GM19351 (cell line): ENCODE results near the gene ING5.
A peak's percentile ranks its signal among the peaks of the same experiment; 100 is the strongest.
"Not testable (repeated sequence)": the region's sequence is repeated elsewhere in the genome, so short reads cannot be mapped to it uniquely, and the experiment has no call there.

Source experiments
- ATAC-seq: cut with Tn5 transposase; IDR thresholded peaks from one replicate; pipeline ENCODE4 v1.9.1; 2021; ENCODE audit warnings: mild to moderate bottlenecking, moderate library complexity; ENCODE audit not compliant: unreplicated experiment

The ING5 gene

DNA sequence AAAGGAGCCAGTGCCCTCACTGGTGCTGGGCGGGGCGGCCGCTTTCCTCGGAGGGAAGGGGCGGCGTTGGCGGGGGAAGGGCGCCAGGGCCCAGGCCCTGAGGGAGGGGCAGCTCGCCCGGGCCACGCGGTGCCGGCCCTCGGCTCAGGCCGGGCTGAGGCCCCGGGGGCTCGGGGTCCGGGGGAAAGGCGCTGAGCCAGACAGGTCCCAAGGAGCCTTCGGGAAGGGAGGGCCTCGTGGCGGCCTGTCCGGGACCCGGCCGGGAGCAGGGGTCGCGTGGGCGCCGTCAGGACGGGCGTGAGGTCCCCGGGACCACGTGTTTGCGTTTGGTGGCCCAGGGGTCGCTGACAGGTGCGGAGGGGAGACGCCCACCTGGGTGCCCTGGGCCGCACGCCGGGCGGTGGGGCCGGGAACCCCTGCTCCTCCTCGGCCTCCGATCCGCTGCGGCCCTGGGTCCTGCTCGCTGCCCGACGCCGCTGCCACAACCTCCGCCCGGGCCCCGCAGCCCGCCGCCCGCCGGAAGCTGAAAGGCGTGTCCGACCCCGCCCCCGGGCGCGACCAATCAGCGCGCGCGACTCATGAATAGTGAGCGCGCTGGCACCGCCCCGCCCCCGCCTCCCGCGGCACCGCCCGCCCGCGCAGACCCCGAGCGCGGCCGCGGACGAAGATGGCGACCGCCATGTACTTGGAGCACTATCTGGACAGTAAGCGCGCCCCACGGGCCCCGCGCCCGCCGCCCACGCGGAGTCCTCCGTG, at the start of gene ING5:
Gene ING5 (plus strand): TSS at position 641 of the 756 bp plus-strand sequence. CDS start 27 bp downstream, at position 668.
- ATAC-seq, result peak; percentile 51

DNA sequence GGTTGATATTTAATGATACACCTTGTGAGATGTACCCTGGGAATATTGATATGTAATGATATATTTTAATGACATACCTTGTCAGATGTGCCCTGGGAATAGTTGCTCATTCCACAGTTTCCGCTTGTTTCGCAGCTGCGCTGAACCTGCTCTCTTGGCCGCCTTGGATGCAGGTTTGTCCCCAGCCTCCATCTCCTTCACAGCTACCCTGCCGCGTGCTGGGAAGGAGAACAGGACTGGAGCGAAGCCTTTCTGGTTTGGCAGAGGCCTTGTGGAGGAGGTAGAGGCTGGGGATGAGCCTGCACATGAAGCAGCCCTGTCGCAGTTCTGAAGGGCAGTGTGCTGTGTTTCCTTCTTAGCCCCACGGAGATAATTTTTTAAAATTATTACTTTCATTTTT, 49.7 kb upstream of the ING5 start:
- ATAC-seq, result no peak

DNA sequence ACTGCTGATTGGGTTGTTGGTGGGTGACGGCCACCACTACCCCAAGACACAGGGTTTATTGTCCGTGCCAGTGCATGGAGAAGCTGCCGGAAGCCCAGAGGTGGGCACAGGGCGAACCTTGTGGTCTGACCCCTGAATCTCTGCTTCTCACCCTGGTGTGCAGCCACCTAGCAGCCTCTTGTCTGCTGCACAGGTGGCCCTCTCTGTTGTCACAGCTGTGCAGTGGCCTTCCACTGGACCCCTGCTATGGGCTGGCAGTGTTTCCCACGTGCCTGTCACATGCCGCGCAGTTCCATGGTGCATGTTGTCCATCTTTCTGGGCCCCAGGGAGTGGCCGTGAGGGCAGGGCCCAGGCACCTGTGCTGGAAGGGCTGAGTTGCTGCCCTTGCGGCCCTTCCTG, 49.1 kb upstream of the ING5 start:
- ATAC-seq, result no peak

DNA sequence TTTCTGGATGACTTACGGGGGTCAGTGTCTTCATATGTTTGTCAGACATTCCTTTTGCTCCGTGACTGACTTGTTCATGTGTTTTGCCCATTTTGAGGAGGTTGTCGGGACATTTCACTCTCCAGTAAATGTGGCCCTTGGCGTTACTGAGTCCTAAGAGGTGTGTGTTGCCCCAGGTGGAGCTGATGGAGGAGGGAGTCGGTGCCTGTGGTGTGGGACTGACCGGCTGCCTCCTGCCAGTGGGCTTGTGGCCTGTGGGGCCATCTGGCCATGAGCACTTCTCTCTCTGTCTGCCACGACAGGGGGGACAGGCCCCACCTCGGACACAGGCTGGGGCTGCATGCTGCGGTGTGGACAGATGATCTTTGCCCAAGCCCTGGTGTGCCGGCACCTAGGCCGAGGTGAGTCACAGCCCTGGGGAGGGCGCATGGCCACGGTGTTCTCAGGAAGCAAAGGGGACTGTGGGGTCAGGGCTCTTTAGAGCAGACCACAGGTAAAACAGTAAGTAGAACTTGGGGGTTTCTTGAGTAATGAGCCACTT, 48.6 kb upstream of the ING5 start:
- no peak for ATAC-seq

DNA sequence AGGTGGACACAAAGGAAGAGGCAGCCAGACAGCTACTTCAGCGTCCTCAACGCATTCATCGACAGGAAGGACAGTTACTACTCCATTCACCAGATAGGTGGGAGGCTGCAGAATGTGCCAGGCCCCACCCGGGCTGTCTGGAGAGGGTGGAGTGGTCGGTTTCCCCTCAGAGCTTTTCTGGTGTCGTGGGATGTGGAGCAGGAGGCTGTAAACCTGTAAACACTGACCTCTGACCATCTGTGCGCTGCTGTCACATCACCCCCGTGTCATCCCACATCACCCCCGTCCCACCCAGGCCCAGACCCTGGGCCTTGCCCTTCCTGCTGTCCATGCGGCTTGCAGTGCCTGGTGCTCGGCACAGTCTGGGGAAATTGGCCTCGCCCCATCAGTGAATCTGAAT, 47.3 kb upstream of the ING5 start:
- no peak for ATAC-seq

DNA sequence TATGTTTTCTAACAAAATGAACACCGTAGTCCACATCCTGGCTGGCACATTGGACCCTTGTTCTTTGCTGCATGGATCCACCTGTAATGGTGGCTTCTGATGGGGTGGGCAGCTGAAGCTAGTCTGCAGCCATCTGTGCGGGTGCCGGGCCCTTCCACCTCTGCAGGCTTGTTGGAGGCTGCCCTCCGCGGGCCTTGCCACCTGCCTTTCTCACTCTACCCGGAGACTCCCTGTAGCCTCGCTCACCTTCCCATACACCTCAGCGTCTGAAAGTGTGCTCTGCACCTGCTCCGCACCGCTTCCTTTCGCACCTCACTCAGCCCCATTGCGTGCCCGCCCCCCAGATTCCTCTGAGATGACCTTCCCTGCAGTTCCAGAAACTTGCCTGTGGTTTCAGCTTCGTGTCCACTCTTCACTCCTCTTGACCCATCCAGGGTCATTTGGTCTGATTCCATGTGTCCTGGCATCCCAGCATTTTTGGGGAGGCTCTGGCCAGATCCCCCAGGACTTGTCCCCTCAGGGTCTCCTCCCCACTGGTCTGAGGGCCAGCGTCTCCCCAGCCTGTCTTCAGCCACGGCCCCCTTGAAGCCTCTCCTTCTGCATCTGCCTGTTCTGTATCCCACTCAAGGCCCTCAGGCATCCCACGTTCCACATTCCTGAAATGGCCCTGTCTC, 46.2 kb upstream of the ING5 start:
- ATAC-seq, result no peak

DNA sequence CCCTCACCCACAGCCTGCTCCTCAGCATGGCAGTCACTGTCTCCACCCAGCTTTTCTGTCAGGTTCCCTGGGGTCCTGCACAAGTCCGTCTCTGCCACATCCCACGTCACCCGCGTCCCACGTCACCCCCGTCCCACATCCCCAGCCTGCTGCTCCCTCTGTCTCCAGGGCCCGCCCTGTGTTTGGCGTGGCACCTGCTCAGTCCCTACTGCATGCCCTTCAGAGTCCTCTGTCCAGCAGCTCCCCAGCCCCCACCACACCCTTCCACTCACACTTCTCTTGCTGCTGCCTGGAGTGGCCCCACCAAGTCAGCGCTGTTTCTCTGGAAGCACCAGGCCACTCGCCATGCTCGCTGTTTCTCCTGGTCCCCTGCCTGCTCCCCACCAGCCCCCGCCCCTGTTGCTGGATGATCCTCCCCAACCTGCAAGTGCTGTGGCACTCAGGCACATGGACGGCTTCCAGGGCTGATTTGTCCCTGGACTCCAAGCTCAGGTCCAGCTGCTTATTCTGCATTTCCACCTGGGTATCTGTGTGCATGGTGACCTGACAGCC, 45.6 kb upstream of the ING5 start:
- no peak for ATAC-seq

DNA sequence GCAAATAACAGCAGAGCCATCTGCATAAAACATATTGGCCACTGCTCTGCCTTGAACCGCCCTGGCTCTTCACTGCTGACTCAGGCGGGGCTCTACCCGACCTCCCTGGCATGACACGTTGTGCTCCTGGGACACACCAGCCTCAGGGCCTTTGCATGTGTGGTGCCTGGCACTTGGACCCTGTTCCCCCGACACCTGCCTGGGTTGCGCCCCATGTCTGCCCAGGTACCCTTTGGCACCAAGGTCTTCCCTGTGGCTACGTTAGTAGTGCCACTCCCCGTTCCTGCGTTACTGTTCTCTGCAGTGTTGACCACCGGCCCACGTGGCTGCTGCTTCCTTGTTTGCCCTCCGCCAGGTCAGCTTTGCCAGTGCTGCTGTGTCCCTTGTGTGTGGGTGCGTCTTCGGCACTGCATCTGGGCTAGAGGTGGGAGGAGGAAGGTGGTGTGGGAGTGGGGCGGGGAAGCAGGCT, 44.0 kb upstream of the ING5 start:
- no peak for ATAC-seq

DNA sequence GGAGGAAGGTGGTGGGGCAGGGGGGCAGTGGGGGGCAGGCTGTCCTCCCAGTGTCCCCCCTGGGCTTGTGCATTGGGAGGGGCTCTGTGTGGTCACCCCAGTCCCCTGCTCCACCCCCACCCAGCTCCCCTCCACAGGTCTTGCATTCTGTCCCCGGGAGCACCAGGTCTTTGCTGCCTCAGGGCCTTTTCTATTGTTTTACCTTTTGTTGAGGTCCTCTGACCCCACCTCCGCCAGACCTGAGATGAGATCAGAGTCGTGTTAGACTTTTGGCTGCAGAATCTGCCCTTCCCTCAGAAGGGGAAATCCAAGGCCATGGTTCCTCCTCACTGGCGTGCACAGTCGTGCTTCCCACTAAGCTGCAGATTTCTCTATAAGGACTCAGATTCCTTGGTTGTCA, 43.5 kb upstream of the ING5 start:
- ATAC-seq, result no peak

DNA sequence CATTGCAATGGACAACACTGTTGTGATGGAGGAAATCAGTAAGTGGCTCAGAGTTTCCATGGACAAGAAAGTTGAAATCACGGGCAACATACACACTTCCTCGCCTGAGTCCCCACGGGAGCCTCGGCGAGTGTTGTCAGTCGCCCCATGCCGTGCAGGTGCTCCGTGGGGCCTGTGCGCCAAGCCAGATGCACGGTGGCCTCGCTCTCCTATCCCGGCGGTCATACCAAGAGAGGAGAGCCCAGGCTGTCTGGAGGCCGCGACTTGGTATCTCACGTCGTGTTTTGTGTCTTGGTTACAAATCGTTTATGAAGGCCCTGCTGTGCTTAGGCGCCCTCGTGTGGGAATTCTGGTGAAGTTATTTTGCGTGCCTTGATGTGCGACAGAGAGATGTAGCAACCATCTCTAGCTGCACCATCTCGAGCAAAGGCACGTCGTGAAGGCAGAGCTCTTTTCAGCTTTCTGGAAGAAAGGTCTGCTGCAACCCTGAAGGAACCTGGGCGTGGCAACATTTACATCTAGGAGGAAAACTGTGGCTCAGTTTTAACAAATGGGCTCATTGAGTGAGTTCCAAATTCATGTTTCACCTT, 42.6 kb upstream of the ING5 start:
- ATAC-seq, result no peak

DNA sequence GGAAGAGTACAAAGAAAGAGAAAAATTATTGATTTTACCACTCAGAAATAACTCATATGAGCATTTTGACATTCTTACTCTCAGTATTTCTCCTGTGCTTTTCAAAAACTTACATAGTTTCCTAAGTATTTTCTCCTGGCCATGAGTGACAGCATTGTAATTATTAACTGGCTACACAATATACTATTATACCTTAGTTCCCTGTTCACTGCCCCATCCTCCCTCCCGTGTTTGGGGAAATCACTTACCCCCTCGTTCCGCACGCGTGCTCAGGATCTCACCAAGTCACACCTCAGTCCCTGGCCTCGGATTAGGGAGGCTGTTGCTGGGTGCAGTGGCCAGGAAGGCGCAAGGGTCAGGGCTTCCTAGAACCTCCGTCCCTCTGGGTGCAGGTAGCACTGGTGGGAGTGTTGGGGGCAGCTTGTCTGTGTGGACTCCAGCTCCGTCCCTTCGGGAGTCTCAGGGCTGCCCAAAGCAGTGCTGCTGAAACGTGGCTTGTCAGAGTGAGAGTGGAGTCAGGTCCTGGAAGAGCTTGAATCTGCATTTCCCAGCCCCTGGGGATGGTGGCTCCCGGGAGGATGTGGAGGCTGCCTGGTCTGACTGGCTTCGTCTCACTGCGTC, 41.1 kb upstream of the ING5 start:
- ATAC-seq, result no peak

DNA sequence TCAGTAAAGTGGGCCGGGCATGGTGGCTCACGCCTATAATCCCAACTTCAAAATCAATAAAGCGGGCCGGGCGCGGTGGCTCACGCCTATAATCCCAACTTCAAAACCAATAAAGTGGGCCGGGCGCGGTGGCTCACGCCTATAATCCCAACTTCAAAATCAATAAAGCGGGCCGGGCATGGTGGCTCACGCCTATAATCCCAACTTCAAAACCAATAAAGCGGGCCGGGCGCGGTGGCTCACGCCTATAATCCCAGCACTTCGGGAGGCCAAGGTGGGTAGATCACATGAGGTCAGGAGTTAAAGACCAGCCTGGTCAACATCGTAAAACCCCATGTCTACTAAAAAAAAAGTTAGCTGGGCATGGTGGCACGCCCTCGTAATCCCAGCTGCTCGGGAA, 39.1 kb upstream of the ING5 start:
- not testable (repeated sequence) for ATAC-seq

DNA sequence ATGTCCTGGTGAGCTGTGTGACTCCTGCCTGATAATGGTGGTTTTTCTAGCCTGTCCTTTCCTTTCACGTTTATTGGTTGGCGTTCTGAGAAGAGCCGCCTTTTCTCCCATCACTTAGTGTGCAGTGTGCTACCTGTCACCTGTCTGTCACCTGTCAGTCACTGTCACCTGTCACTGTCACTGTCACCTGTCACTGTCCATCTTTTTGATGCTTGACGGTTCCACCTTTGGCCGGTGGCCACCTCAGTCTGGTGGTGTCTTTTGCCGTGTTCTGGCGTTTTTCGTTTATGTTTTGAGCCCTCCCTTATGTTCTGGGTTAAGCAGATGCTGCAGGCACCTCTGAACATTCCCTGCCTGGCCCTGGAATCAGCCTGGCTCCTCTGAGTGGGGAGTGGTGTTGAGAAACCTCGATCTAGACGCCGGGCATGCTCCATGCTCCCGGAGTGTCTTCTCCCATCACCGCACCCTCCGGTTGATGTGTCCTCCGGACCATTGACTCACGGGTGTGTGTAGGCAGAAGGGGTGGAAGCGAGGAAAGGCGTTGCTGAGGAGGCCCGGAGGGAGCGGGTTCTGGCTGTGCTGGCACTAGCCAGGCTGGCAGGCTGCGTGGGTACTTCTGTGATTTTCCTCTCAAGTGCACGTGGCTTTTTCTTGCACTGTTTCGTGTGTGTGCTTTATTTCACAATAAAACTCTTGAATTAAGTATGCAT, 36.0 kb upstream of the ING5 start:
- ATAC-seq, result no peak

DNA sequence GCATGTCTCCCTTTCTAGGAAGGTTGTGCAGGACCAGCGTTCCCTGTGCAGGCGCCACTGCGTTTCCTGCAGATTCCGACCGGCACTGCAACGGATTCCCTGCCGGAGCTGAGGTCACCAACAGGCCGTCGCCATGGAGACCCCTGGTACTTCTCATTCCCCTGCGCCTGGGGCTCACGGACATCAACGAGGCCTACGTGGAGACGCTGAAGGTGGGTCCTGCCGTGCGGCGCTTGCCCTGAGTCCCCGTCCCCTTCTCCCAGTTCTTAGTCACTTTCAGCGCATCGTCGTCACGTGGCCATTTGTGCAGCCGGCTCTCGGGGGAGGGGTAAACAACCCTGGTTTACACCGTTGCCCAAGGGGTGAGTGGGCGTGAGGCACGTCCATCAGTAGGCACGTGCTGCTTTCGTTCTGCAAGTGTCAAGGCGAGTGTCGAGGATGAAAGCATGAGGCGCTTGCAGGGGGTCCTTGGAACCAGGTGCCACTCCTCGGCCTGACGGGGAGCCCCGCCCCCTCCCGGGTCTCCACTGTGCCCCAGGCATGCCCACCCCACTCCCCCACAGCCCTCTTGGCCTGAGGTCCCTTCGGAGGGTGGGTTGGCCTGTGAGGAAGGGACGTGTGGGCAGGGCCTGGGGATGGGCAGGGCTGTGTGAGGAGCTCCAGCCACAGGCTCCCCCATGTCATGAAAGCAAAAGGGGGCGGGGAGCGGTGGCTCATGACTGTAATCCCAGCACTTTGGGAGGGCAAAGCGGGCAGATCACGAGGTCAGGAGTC, 35.0 kb upstream of the ING5 start:
- ATAC-seq, result no peak

DNA sequence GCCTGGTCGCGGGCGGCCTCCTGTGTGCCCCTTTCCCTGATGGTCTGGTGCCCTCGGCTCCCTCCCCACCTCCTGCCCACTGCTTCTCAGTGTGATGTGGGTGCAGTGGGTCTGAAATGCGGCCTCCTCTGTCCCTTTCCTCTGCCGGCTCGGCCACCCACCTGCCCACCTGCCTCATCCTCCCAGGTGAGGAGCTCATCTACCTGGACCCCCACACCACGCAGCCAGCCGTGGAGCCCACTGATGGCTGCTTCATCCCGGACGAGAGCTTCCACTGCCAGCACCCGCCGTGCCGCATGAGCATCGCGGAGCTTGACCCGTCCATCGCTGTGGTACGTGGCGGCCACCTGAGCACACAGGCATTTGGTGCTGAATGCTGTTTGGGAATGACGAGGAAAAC, 33.5 kb upstream of the ING5 start:
- ATAC-seq, result no peak

DNA sequence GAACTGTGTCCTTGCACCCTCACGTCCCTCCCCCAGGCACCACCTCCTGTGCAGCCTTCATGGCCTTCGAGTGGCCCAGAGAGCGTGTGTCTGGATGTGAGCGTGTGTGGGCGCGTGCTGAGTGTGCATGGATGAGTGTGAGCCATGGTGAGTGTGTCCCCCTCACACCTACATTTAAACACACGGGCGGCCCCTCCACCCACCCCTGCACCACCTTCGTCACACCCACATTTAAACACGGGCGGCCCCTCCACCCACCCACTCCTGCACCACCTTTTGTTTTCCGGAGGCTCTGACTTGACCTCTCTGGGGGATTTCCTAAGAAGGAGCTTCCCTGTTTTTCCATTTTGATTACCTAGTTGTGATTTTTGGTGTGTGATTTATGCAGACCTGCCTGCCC, 33.0 kb upstream of the ING5 start:
- no peak for ATAC-seq

DNA sequence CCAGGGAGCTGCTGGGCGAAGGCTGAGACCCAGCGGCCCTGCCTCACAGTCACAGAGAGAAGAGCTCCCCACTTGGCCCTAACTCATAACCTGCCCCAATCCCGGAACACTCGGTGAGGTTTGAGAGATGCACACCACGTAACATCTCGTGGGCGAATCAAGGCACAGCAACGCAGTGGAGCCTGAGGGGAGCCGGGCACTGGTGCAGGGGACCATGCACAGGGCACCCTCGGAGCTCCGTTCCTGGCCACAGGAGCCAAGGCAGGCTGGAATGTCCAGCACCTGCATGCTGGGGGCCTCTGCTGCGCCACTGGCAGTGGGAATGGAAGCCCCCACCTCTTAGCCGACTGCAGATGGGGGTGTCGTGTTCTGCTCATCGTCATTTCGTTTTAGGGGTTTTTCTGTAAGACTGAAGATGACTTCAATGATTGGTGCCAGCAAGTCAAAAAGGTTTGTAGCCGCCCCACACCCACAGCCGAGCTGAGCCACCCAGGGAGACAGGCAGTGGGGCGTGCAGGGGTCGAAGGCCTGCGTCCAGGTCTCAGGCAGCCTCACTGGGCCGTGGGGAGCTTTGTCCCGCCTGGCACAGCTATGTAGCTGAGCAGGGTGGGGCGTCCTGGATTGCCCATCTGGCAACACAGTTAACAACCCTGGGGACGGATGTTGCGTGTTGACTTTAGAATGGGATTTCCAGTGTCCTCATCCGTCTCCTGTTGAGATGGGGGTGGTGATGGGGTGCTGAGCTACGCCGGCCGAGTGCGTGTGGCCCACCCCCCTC, 31.3 kb upstream of the ING5 start:
- ATAC-seq, result no peak

DNA sequence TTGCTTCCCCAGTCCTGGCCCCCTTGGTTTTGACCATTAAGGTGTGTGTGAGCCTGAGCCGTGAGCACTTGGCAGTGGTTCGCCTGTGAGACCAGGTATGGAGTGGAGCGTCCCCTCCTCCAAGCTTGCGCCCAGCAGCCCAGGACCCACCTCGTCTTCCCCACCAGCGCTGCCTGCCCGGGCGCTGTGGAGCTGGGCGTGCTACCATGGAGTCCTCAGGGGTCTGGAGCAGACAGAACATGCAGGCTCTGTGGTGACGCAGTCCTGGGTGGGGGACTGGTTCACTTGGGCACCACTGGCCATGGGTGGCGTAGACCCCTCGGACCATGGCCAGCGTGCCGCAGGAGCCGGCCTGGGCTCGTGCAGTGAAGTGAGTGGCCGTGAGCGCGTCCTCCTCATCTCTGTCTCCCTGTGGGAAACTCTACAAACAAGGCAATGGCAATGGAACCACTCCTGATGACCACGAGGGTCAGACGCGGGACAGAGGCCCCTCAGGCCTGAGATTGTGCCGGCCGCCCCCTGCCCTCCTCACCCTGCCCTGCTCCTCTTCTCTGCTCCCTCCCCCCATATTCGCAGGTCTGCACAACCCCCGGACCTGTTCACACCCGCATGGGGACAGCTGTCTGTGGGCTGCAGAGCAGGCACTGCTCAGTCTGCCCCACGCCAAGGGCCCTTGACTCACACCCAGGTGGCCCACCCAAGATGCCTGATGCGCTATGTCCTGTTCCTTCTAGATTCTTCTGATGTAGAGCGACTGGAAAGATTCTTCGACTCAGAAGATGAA, 30.2 kb upstream of the ING5 start:
- no peak for ATAC-seq
